ENCODE data around the gene USP53. TPM values are rescaled to one million over a fixed set of nuclear protein-coding genes. Genes with fewer than 3 reads are reported as not detected.

The USP53 gene
- total RNA-seq, 2 donors from 2014 or later, result 33.9 to 41.8 TPM

- H3K4me3 ChIP-seq, result no peak overlapping the region
- no peak for TF ChIP-seq CTCF (IDR thresholded peaks at IDR 0.05)
- TF ChIP-seq POLR2A (IDR thresholded peaks at IDR 0.05), result no peak
- TF ChIP-seq POLR2AphosphoS5 (IDR thresholded peaks at IDR 0.05), result no peak
- WGBS, result 100% methylated on average over 2 of the region's 2 CpGs
- intact Hi-C loops (cut with DNase I), result no loop called here
- H3K4me1 ChIP-seq (replicated peaks), result no peaks in the 10 kb centered on the region
- H3K27me3 ChIP-seq (replicated peaks; ENCODE audit: insufficient read depth), result no peaks in the 10 kb centered on the region
- no peak for DNase-seq (ENCODE audit: low spot score)
- no peaks in the 10 kb centered on the region for H3K36me3 ChIP-seq
- no peaks in the 10 kb centered on the region for H3K9me3 ChIP-seq
- H3K27ac ChIP-seq, result no peak overlapping the region
Observed at GRCh38 chr4:119237642-119238041, 25.1 kb downstream of the USP53 start.

GRCh38 chr4:119238068-119238722 lies 25.7 kb downstream of the USP53 start:
- H3K27ac ChIP-seq, result no peak overlapping the region

DNA sequence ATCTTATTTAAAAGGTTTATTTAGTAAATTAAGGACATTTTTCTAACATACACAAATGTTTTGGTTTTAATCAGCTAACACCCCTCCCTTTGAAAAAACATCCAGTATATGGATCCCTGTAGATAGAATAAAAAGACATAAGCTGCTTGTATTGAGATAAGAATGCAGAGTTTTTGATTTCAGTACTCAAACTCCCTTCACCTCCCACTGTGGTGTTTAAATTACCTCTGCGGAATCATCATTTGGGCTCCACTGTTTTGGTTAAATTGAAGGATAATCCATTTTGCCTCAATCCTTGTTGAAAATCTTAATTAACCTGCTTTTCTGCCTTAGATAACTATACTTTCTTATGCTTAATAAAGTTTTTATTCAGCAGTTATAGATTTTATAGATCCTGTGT lies 27.6 kb downstream of the USP53 start:
- intact Hi-C loops (cut with DNase I), result no loop called here

More at GRCh38 chr4:119238068-119238722, 25.7 kb downstream of the USP53 start:
- H3K4me1 ChIP-seq (replicated peaks), result no peaks in the 10 kb centered on the region
- no peak overlapping the region for H3K4me3 ChIP-seq
- H3K9me3 ChIP-seq, result no peaks in the 10 kb centered on the region
- H3K36me3 ChIP-seq, result no peaks in the 10 kb centered on the region
- intact Hi-C loops (cut with DNase I), result no loop called here
- no peak for TF ChIP-seq CTCF (IDR thresholded peaks at IDR 0.05)
- TF ChIP-seq POLR2A (IDR thresholded peaks at IDR 0.05), result no peak
- TF ChIP-seq POLR2AphosphoS5 (IDR thresholded peaks at IDR 0.05), result no peak
- DNase-seq (ENCODE audit: low spot score), result no peak
- WGBS, result 90% methylated on average over 4 of the region's 4 CpGs
- H3K27me3 ChIP-seq (replicated peaks; ENCODE audit: insufficient read depth), result no peaks in the 10 kb centered on the region

DNA sequence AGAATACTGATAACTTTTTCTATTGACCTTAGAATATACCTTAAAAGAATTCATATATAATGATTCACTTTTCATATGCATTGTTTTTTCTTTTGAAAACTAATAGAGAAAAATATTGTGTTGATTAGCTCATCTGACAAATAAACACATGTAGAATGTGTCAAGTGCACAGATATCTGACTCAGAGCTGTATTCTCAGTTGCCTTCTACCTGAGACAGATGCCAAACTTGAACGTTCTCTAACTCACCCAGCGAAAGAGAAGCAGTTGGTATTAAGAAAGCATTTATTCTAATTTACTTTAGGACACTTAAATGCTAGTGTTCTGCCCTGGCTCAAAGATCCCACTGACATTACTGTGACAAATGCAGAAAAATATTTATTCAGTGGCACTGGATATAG lies 28.1 kb downstream of the USP53 start:
- H3K36me3 ChIP-seq, result no peaks in the 10 kb centered on the region
- WGBS, result 80% methylated on average over 2 of the region's 2 CpGs
- TF ChIP-seq CTCF (IDR thresholded peaks at IDR 0.05) (no peak), POLR2A (IDR thresholded peaks at IDR 0.05) (no peak), POLR2AphosphoS5 (IDR thresholded peaks at IDR 0.05) (no peak)
- no peak overlapping the region for H3K4me3 ChIP-seq
- DNase-seq (ENCODE audit: low spot score), result no peak
- H3K27me3 ChIP-seq (replicated peaks; ENCODE audit: insufficient read depth), result no peaks in the 10 kb centered on the region
- no peaks in the 10 kb centered on the region for H3K9me3 ChIP-seq
- intact Hi-C loops (cut with DNase I), result no loop called here
- H3K27ac ChIP-seq, result no peak overlapping the region
- no peaks in the 10 kb centered on the region for H3K4me1 ChIP-seq (replicated peaks)

More for the DNA sequence above, 27.6 kb downstream of the USP53 start:
- Histone ChIP-seq H3K27ac (no peak overlapping the region), H3K9me3 (no peaks in the 10 kb centered on the region), H3K36me3 (no peaks in the 10 kb centered on the region), H3K4me3 (no peak overlapping the region), H3K27me3 (replicated peaks; ENCODE audit: insufficient read depth) (no peaks in the 10 kb centered on the region), H3K4me1 (replicated peaks) (no peaks in the 10 kb centered on the region)
- TF ChIP-seq POLR2AphosphoS5 (IDR thresholded peaks at IDR 0.05) (no peak), CTCF (IDR thresholded peaks at IDR 0.05) (no peak), POLR2A (IDR thresholded peaks at IDR 0.05) (no peak)
- no peak for DNase-seq (ENCODE audit: low spot score)
- 97% methylated on average over 1 of the region's 1 CpG for WGBS

- Histone ChIP-seq H3K27me3 (replicated peaks; ENCODE audit: insufficient read depth) (no peaks in the 10 kb centered on the region), H3K36me3 (no peaks in the 10 kb centered on the region), H3K9me3 (no peaks in the 10 kb centered on the region), H3K27ac (no peak overlapping the region), H3K4me3 (no peak overlapping the region), H3K4me1 (replicated peaks) (no peaks in the 10 kb centered on the region)
- TF ChIP-seq POLR2A (IDR thresholded peaks at IDR 0.05), result no peak
- no peak for TF ChIP-seq POLR2AphosphoS5 (IDR thresholded peaks at IDR 0.05)
- no peak for TF ChIP-seq CTCF (IDR thresholded peaks at IDR 0.05)
- DNase-seq (ENCODE audit: low spot score), result no peak
- intact Hi-C loops (cut with DNase I), result no loop called here
- 98% methylated on average over 1 of the region's 1 CpG for WGBS
Observed at GRCh38 chr4:119242417-119242816, 29.9 kb downstream of the USP53 start.
